Osteoblast (primary cell): ENCODE results near the gene MIDN. TPM values are rescaled to one million over a fixed set of nuclear protein-coding genes. Genes with fewer than 3 reads are reported as not detected.

Experiments
- DNase-seq: peaks from one replicate; pipeline ENCODE4 v3.0.0; 2011; ENCODE audit warnings: low spot score, mixed read lengths; ENCODE audit not compliant: insufficient read length; ENCODE audit errors: missing footprints
- H2AFZ ChIP-seq: 2 replicates; pipeline ENCODE4 v1.6.0; 2011; ENCODE audit warnings: mild to moderate bottlenecking, low read length
- H3K27ac ChIP-seq: 2 replicates; pipeline ENCODE4 v1.5.1; 2011; ENCODE audit warnings: mild to moderate bottlenecking, low read depth, low read length, moderate library complexity
- H3K27me3 ChIP-seq: 2 replicates; pipeline ENCODE4 v1.6.0; 2012; ENCODE audit warnings: mild to moderate bottlenecking, control low read depth, inconsistent platforms, low read length, moderate library complexity; ENCODE audit not compliant: insufficient read depth
- H3K36me3 ChIP-seq: 2 replicates; pipeline ENCODE4 v1.5.1; 2011; ENCODE audit warnings: mild to moderate bottlenecking, low read length, control low read depth, moderate library complexity; ENCODE audit not compliant: insufficient read depth
- H3K4me1 ChIP-seq: 2 replicates; pipeline ENCODE4 v1.5.1; 2011; ENCODE audit warnings: mild to moderate bottlenecking, low read length, control low read depth, moderate library complexity; ENCODE audit not compliant: insufficient read depth
- H3K4me2 ChIP-seq: 2 replicates; pipeline ENCODE4 v1.6.0; 2011; ENCODE audit warnings: mild to moderate bottlenecking, low read length; ENCODE audit not compliant: insufficient read depth
- H3K4me3 ChIP-seq: fragments of 200-600 bp; sonication (generic); 3 replicates; pipeline ENCODE4 v1.5.1; 2012; ENCODE audit warnings: mild to moderate bottlenecking, low read length, inconsistent platforms; ENCODE audit not compliant: insufficient read depth
- H3K79me2 ChIP-seq: 2 replicates; pipeline ENCODE4 v1.6.0; 2012; ENCODE audit warnings: mild to moderate bottlenecking, low read length, control low read depth, inconsistent platforms; ENCODE audit not compliant: insufficient read depth
- H3K9me3 ChIP-seq: 2 replicates; pipeline ENCODE4 v1.5.1; 2011; ENCODE audit warnings: low read depth, low read length, control low read depth
- H4K20me1 ChIP-seq: 2 replicates; pipeline ENCODE4 v1.6.0; 2012; ENCODE audit warnings: mild to moderate bottlenecking, low read length, control low read depth; ENCODE audit not compliant: insufficient read depth
- total RNA-seq: library from RNA; depleted of rRNA; stranded (reverse); fragments of >200 nt; gene quantifications from 2 replicates; pipeline ENCODE4 v1.2.3, GENCODE V29; 2012
- TF ChIP-seq, protein P1 (sequence below): IDR thresholded peaks from 2 replicates; pipeline ENCODE4 v1.5.1; 2011; ENCODE audit warnings: mild to moderate bottlenecking, low read depth, low read length, moderate library complexity; ENCODE audit errors: extremely low read depth

MIDN gene
- total RNA-seq, 1 donor, result 19.9 TPM

DNA sequence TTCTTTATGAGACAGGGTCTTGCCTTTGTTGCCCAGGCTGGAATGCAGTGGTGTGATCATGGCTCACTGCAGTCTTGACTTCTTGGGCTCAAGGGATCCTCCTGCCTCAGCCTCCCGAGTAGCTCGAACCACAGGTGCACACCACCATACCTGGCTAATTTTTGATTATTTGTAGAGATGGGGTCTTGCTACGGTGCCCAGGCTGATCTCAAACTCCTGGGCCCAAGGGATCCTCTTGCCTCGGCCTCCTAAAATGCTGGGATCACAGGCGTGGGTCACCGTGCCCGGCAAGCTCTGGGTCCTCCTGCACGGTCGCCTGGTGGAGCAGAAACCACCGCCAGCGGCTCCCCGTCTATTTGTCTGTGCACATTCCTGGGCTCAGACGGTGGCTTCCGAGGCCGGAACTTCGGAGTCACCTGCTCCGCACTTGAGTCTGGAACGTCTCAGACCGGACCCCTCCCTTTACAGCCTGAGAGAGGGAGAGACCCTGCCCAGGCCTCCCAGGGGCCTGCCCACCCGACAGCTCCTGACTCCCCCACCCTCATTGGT is 59.4 kb downstream of the MIDN start:
- Histone ChIP-seq H3K36me3 (no peaks in the 10 kb centered on the region), H3K9me3 (no peaks in the 10 kb centered on the region), H4K20me1 (no peaks in the 10 kb centered on the region), H3K4me3 (no peak overlapping the region), H3K4me1 (no peaks in the 10 kb centered on the region), H2AFZ (no peak overlapping the region), H3K27me3 (peaks cover 2% of the 10 kb centered on the region), H3K4me2 (no peak overlapping the region), H3K27ac (no peak overlapping the region), H3K79me2 (no peaks in the 10 kb centered on the region)
- TF ChIP-seq, protein P1, sequence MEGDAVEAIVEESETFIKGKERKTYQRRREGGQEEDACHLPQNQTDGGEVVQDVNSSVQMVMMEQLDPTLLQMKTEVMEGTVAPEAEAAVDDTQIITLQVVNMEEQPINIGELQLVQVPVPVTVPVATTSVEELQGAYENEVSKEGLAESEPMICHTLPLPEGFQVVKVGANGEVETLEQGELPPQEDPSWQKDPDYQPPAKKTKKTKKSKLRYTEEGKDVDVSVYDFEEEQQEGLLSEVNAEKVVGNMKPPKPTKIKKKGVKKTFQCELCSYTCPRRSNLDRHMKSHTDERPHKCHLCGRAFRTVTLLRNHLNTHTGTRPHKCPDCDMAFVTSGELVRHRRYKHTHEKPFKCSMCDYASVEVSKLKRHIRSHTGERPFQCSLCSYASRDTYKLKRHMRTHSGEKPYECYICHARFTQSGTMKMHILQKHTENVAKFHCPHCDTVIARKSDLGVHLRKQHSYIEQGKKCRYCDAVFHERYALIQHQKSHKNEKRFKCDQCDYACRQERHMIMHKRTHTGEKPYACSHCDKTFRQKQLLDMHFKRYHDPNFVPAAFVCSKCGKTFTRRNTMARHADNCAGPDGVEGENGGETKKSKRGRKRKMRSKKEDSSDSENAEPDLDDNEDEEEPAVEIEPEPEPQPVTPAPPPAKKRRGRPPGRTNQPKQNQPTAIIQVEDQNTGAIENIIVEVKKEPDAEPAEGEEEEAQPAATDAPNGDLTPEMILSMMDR, result no peak
- DNase-seq, result no peak

DNA sequence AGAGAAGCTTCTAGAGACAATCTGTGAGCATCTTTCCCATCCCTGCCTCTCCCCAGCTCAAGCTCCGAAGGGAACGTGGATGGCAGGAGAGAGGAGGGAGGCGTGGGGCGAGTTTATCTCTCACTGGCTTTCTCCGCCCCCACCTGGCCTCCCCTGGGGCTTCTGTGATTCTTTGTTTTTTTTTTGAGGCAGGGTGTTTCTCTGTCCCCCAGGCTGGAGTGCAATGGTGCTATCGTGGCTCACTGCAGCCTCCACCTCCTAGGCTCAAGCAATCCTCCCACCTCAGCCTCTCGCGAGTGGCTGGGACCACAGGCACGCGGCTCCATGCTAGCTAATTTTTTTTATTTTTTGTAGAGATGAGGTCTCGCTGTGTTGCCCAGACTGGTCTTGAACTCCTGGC is 60.3 kb downstream of the MIDN start:
- peaks cover 2% of the 10 kb centered on the region for H3K27me3 ChIP-seq
- no peak overlapping the region for H3K4me3 ChIP-seq
- no peaks in the 10 kb centered on the region for H3K79me2 ChIP-seq
- H3K9me3 ChIP-seq, result no peaks in the 10 kb centered on the region
- no peaks in the 10 kb centered on the region for H4K20me1 ChIP-seq
- no peak overlapping the region for H3K4me2 ChIP-seq
- no peaks in the 10 kb centered on the region for H3K36me3 ChIP-seq
- TF ChIP-seq, protein P1, result no peak
- peak; percentile 88 for DNase-seq
- no peaks in the 10 kb centered on the region for H3K4me1 ChIP-seq
- H2AFZ ChIP-seq, result no peak overlapping the region
- H3K27ac ChIP-seq, result no peak overlapping the region

Other genes starting within 250 kb of the MIDN start
- gene GRIN3B, start 248.2 kb upstream of the MIDN start, total RNA-seq, result not detected in 2 replicates
- 74.0 and 84.0 TPM in 2 replicates for gene TMEM259, start 227.5 kb upstream of the MIDN start, total RNA-seq
- gene RNU6-2, start 227.1 kb upstream of the MIDN start, total RNA-seq, result not detected in 2 replicates
- 537 and 594 TPM in 2 replicates for gene CNN2, start 222.0 kb upstream of the MIDN start, total RNA-seq
- 33.3 and 43.0 TPM in 2 replicates for gene ABCA7, start 208.5 kb upstream of the MIDN start, total RNA-seq
- gene ARHGAP45, start 181.4 kb upstream of the MIDN start, total RNA-seq, result 0.59 and 0.72 TPM in 2 replicates
- gene POLR2E, start 153.2 kb upstream of the MIDN start, total RNA-seq, result 70.2 and 74.0 TPM in 2 replicates
- 515 TPM in 2 replicates for gene GPX4, start 144.6 kb upstream of the MIDN start, total RNA-seq
- 58.0 and 69.1 TPM in 2 replicates for gene SBNO2, start 74.3 kb upstream of the MIDN start, total RNA-seq
- gene STK11, start 42.8 kb upstream of the MIDN start, total RNA-seq, result 75.7 and 100 TPM in 2 replicates
- gene CBARP, start 10.6 kb upstream of the MIDN start, total RNA-seq, result 1.8 and 2.9 TPM in 2 replicates
- gene ATP5F1D, start 6.8 kb upstream of the MIDN start, total RNA-seq, result 12.4 and 13.8 TPM in 2 replicates
- gene CIRBP, start 20.7 kb downstream of the MIDN start, total RNA-seq, result 300 and 380 TPM in 2 replicates
- gene FAM174C, start 26.9 kb downstream of the MIDN start, total RNA-seq, result 21.8 and 25.0 TPM in 2 replicates
- not detected in 2 replicates for gene EFNA2, start 37.3 kb downstream of the MIDN start, total RNA-seq
- 40.4 and 46.0 TPM in 2 replicates for gene NDUFS7, start 135.3 kb downstream of the MIDN start, total RNA-seq
- 25.0 and 29.2 TPM in 2 replicates for gene GAMT, start 153.0 kb downstream of the MIDN start, total RNA-seq
- 40.9 and 44.5 TPM in 2 replicates for gene DAZAP1, start 159.0 kb downstream of the MIDN start, total RNA-seq
- 304 and 318 TPM in 2 replicates for gene RPS15, start 189.8 kb downstream of the MIDN start, total RNA-seq
- 0.29 and 0.36 TPM in 2 replicates for gene APC2, start 201.5 kb downstream of the MIDN start, total RNA-seq
- 28.9 and 30.0 TPM in 2 replicates for gene C19orf25, start 230.6 kb downstream of the MIDN start, total RNA-seq
- gene PCSK4, start 241.8 kb downstream of the MIDN start, total RNA-seq, result 1.4 and 2.4 TPM in 2 replicates
- 1.2 and 1.8 TPM in 2 replicates for gene REEP6, start 242.6 kb downstream of the MIDN start, total RNA-seq